HG03103 (cell line): Measurements from ENCODE around the gene TMEM135.
"Not testable (repeated sequence)": the region's sequence is repeated elsewhere in the genome, so short reads cannot be mapped to it uniquely, and the experiment has no call there.

Experiments
- ATAC-seq: cut with Tn5 transposase; IDR thresholded peaks from one replicate; pipeline ENCODE4 v1.9.1; 2021; ENCODE audit warnings: low read depth; ENCODE audit not compliant: unreplicated experiment

The TMEM135 gene

GRCh38 chr11:87037450-87038234, at the start of gene TMEM135:
Gene TMEM135, plus strand, starts transcription at chr11:87037934. Its CDS starts 112 bp downstream, at chr11:87038046.
- peak; percentile 97 for ATAC-seq

- no peak for ATAC-seq
These were observed 49.3 kb upstream of the TMEM135 start for GRCh38 chr11:86988351-86988881.

GRCh38 chr11:86990031-86990430, 47.7 kb upstream of the TMEM135 start:
- no peak for ATAC-seq

- ATAC-seq, result no peak
These were observed 47.2 kb upstream of the TMEM135 start for GRCh38 chr11:86990515-86990914.

- ATAC-seq, result no peak
These were observed 46.4 kb upstream of the TMEM135 start for GRCh38 chr11:86991341-86991740.

GRCh38 chr11:86992340-86992739, 45.4 kb upstream of the TMEM135 start:
- not testable (repeated sequence) for ATAC-seq

GRCh38 chr11:86993031-86993430, 44.7 kb upstream of the TMEM135 start:
- ATAC-seq, result no peak

- ATAC-seq, result no peak
These were observed 40.7 kb upstream of the TMEM135 start for GRCh38 chr11:86996953-86997570.

GRCh38 chr11:86999388-86999787, 38.3 kb upstream of the TMEM135 start:
- ATAC-seq, result no peak

- no peak for ATAC-seq
These were observed 37.6 kb upstream of the TMEM135 start for GRCh38 chr11:86999859-87000753.

- no peak for ATAC-seq
These were observed 34.8 kb upstream of the TMEM135 start for GRCh38 chr11:87002918-87003317.

- ATAC-seq, result not testable (repeated sequence)
These were observed 33.5 kb upstream of the TMEM135 start for GRCh38 chr11:87004281-87004680.

GRCh38 chr11:87005569-87005921, 32.2 kb upstream of the TMEM135 start:
- ATAC-seq, result no peak

GRCh38 chr11:87006035-87006434, 31.7 kb upstream of the TMEM135 start:
- ATAC-seq, result no peak

- no peak for ATAC-seq
These were observed 29.8 kb upstream of the TMEM135 start for GRCh38 chr11:87007963-87008362.

GRCh38 chr11:87012089-87012488, 25.6 kb upstream of the TMEM135 start:
- no peak for ATAC-seq

GRCh38 chr11:87012673-87013072, 25.1 kb upstream of the TMEM135 start:
- ATAC-seq, result no peak

GRCh38 chr11:87013912-87014825, 23.6 kb upstream of the TMEM135 start:
- no peak for ATAC-seq

GRCh38 chr11:87015645-87016044, 22.1 kb upstream of the TMEM135 start:
- ATAC-seq, result no peak
